Measurements from ENCODE around the gene MSH6.
"Not testable (repeated sequence)": the region's sequence is repeated elsewhere in the genome, so short reads cannot be mapped to it uniquely, and the experiment has no call there.

MSH6 gene

GRCh38 chr2:47844162-47844561 is 61.2 kb downstream of the MSH6 start:
- no peak for DNase-seq (ENCODE audit: low read depth)
- no peak overlapping the region for H3K4me3 ChIP-seq (ENCODE audit: control insufficient read depth, low read depth, low read length)
- no peak for TF ChIP-seq CTCF (conservative IDR thresholded peaks at IDR 0.05; ENCODE audit: control insufficient read depth, insufficient read depth, low read depth, low read length)

GRCh38 chr2:47849368-47849767 is 66.4 kb downstream of the MSH6 start:
- TF ChIP-seq CTCF (conservative IDR thresholded peaks at IDR 0.05; ENCODE audit: control insufficient read depth, insufficient read depth, low read depth, low read length) = no peak
- H3K4me3 ChIP-seq (ENCODE audit: control insufficient read depth, low read depth, low read length) = no peak overlapping the region
- no peak for DNase-seq (ENCODE audit: low read depth)

- no peak for TF ChIP-seq CTCF (conservative IDR thresholded peaks at IDR 0.05; ENCODE audit: control insufficient read depth, insufficient read depth, low read depth, low read length)
- no peak overlapping the region for H3K4me3 ChIP-seq (ENCODE audit: control insufficient read depth, low read depth, low read length)
- no peak for DNase-seq (ENCODE audit: low read depth)
Observed at GRCh38 chr2:47850198-47850597, 67.3 kb downstream of the MSH6 start.

GRCh38 chr2:47853067-47853777 is 70.3 kb downstream of the MSH6 start:
- not testable (repeated sequence) for H3K4me3 ChIP-seq (ENCODE audit: control insufficient read depth, low read depth, low read length)
- DNase-seq (ENCODE audit: low read depth) = peak; percentile 49
